Upper lobe of left lung (tissue), 6 donors: Measurements from ENCODE around the gene MAGOHB. TPM values are rescaled to one million over a fixed set of nuclear protein-coding genes. Genes with fewer than 3 reads are reported as not detected.

Experiments used
- ATAC-seq, 2 donors: fragments of 200-7000 bp; cut with Tn5 transposase; one replicate each; pipeline ENCODE4 v1.9.1; 2022; ENCODE audit warnings: mild to moderate bottlenecking in 2 of 2, moderate library complexity in 2 of 2; ENCODE audit not compliant: low FRiP score in 2 of 2
- DNase-seq, 2 donors: peaks; one replicate each; pipeline ENCODE4 v3.0.0-alpha.2; 2019 to 2020
- H3K27ac ChIP-seq, 4 donors: fragments of 200-600 bp; sonication (generic); one replicate each; pipeline ENCODE4 v1.5.1; 2016 to 2019
- H3K27me3 ChIP-seq, 4 donors: fragments of 200-600 bp; sonication (generic); one replicate each; pipeline ENCODE4 v1.5.1; 2017 to 2019
- H3K36me3 ChIP-seq, 4 donors: fragments of 200-600 bp; sonication (generic); one replicate each; pipeline ENCODE4 v1.5.1; 2016 to 2019
- H3K4me1 ChIP-seq, 4 donors: fragments of 200-600 bp; sonication (generic); one replicate each; pipeline ENCODE4 v1.5.1; 2018 to 2019
- H3K4me3 ChIP-seq, 4 donors: fragments of 200-600 bp; sonication (generic); one replicate each; pipeline ENCODE4 v1.5.1; 2017 to 2019; ENCODE audit warnings: mild to moderate bottlenecking in 2 of 4, moderate library complexity in 1 of 4
- H3K9me3 ChIP-seq, 4 donors: fragments of 200-600 bp; sonication (generic); one replicate each; pipeline ENCODE4 v1.5.1; 2018 to 2019
- EP300 ChIP-seq, 4 donors: sonication (generic); formaldehyde crosslinking; IDR thresholded peaks; one replicate each; pipeline ENCODE4 v1.5.1; 2017; ENCODE audit warnings: antibody characterized with exemption in 4 of 4, control low read depth in 2 of 4
- POLR2A ChIP-seq, 4 donors: fragments of 450-650 bp; IDR thresholded peaks; one replicate each; pipeline ENCODE4 v1.5.1; 2016 to 2017; ENCODE audit warnings: antibody characterized with exemption in 4 of 4, mild to moderate bottlenecking in 2 of 4
- POLR2AphosphoS5 ChIP-seq, 2 donors: sonication (generic); formaldehyde crosslinking; IDR thresholded peaks; one replicate each; pipeline ENCODE4 v1.5.1; 2017; ENCODE audit warnings: antibody characterized with exemption in 2 of 2
- WGBS, 2 donors: methylation state at CpG; one replicate each; pipeline ENCODE4 v1.1.5; 2017 to 2018; 5-methylcytosine and 5-hydroxymethylcytosine counted together
- total RNA-seq, 6 donors: library from RNA; depleted of rRNA in 4 of 6; stranded (reverse); fragments of >200 nt in 4 of 6; gene quantifications; one replicate each; pipeline versions ENCODE4 v1.1.0 to v1.2.1, GENCODE V29; 2016 to 2021
- TF ChIP-seq, protein P1 (sequence below), 6 experiments: fragments of 450-650 bp in 4 of 6; fragments of 200-600 bp in 2 of 6; sonication (generic) in 2 of 6; IDR thresholded peaks; one replicate each; pipeline ENCODE4 v1.5.1; 2016 to 2019; ENCODE audit warnings: antibody characterized with exemption in 6 of 6
- donor health status: DM: no; HTN: no; CAD: no; lungs with moderate emphysema.
- donor health status: DM: no; HTN: yes; CAD: no; lungs with severe emphysema.

Gene MAGOHB
- total RNA-seq, 6 donors from 2014 or later = 7.8 to 21.0 (median 13.7) TPM

DNA sequence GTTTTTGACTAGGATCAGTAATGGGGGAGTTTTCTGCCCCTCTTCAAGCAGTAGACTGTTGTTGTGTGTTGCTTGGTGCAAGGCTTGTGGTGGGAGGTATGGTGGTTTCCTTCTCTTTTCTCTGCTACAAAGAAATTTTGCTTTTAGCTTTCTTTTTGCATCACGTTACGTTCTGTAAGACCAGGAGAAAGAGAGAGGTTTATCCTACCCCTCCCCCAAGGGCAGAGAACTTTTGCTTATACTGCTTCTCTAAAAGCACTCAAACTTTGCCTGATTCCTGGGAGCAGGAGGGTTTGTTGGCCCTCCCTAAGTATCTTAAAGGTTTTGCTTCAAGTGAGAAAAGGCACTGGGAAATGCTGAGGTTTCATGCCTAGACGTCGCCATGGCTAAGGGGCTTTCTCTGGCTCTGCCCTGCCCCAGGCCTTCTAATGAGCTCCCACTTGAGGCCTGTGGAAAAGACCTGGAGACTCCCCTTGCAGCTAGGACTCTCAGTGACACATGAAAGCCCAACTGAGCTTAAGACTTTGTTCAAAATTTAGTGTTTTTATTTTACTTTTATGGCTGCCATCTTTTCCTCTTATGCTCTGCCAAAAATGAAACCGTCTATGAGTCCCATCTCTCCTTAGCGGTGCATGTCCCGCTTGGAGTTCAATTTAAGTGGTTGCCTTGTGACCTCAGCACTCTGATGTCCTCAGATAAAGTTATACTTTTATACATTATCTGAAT lies 58.5 kb downstream of the MAGOHB start:
- 84 to 85% methylated on average over 7 of the region's 7 CpGs for WGBS, 2 donors
- Histone ChIP-seq H3K4me1 (no peaks in the 10 kb centered on the region), H3K4me3 (no peak overlapping the region), H3K27me3 (no peaks in the 10 kb centered on the region), H3K27ac (peak overlapping the region in 1 of 4 donors; percentile 2), H3K9me3 (no peaks in the 10 kb centered on the region), H3K36me3 (no peaks in the 10 kb centered on the region)
- no peak for TF ChIP-seq POLR2AphosphoS5 (IDR thresholded peaks at IDR 0.05)
- TF ChIP-seq POLR2A (IDR thresholded peaks at IDR 0.05) = no peak
- TF ChIP-seq EP300 (IDR thresholded peaks at IDR 0.05) = no peak
- DNase-seq (no peak), ATAC-seq (no peak)

DNA sequence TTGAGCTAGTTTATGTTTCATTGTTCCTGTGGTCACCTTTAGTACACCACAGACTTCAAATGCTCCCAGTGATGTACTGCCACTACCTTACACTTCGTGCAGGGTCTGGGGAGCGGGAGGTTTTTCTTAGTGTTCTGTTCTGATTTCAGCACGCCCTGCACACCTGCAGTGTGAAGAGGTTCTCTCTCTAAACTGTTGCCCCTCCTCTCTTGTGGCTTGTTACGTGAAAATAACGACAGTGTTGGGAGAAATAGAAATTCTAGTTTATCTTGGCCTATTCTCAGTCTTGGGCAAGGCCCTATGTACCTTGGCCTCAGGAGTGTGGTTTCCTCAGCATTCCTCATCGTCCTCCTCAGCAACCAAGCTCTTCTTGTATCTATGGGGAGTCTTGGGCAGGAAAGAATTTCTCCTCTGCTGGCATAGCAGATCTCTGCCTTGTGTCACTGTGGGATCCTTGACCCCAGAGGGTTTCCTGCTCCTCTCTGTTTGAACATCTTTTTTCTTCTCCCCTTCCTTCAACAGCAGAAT lies 59.1 kb downstream of the MAGOHB start:
- no peaks in the 10 kb centered on the region for H3K27me3 ChIP-seq
- no peak for ATAC-seq
- H3K4me3 ChIP-seq = no peak overlapping the region
- WGBS, 2 donors = 78 to 81% methylated on average over 6 of the region's 6 CpGs
- TF ChIP-seq POLR2A (IDR thresholded peaks at IDR 0.05) = peak in 1 of 4 donors; percentile 26
- TF ChIP-seq POLR2AphosphoS5 (IDR thresholded peaks at IDR 0.05) = no peak
- TF ChIP-seq EP300 (IDR thresholded peaks at IDR 0.05) = no peak
- TF ChIP-seq, protein P1, sequence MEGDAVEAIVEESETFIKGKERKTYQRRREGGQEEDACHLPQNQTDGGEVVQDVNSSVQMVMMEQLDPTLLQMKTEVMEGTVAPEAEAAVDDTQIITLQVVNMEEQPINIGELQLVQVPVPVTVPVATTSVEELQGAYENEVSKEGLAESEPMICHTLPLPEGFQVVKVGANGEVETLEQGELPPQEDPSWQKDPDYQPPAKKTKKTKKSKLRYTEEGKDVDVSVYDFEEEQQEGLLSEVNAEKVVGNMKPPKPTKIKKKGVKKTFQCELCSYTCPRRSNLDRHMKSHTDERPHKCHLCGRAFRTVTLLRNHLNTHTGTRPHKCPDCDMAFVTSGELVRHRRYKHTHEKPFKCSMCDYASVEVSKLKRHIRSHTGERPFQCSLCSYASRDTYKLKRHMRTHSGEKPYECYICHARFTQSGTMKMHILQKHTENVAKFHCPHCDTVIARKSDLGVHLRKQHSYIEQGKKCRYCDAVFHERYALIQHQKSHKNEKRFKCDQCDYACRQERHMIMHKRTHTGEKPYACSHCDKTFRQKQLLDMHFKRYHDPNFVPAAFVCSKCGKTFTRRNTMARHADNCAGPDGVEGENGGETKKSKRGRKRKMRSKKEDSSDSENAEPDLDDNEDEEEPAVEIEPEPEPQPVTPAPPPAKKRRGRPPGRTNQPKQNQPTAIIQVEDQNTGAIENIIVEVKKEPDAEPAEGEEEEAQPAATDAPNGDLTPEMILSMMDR (IDR thresholded peaks at IDR 0.05) = no peak
- H3K27ac ChIP-seq = peak overlapping the region in 1 of 4 donors; percentile 2
- no peaks in the 10 kb centered on the region for H3K9me3 ChIP-seq
- peak in 1 of 2 donors; percentile 23 for DNase-seq
- no peaks in the 10 kb centered on the region for H3K4me1 ChIP-seq
- H3K36me3 ChIP-seq = no peaks in the 10 kb centered on the region

Other genes starting within 250 kb of the MAGOHB start
- 10 to 100 TPM in 2 of 6 donors, 1 to 10 TPM in 4; 4.3 to 15.1 (median 8.1) TPM for gene KLRK1, start 223.6 kb downstream of the MAGOHB start, total RNA-seq
- gene KLRC4, start 203.9 kb downstream of the MAGOHB start, total RNA-seq = 1 to 10 TPM in 4 of 6 donors, under 1 TPM in 1, not detected in 1; 0.51 to 4.2 (median 3.0) TPM
- 1 to 10 TPM in 1 of 6 donors, not detected in 5; 1.1 TPM for gene KLRC3, start 193.0 kb downstream of the MAGOHB start, total RNA-seq
- gene KLRC2, start 177.6 kb downstream of the MAGOHB start, total RNA-seq = 1 to 10 TPM in 5 of 6 donors, under 1 TPM in 1; 0.88 to 9.7 (median 2.3) TPM
- 1 to 10 TPM in 5 of 6 donors, under 1 TPM in 1; 0.72 to 3.8 (median 1.2) TPM for gene KLRC1, start 160.2 kb downstream of the MAGOHB start, total RNA-seq
- gene EIF2S3B, start 107.7 kb downstream of the MAGOHB start, total RNA-seq = under 1 TPM in 2 of 6 donors, not detected in 4; 0.30 to 0.60 TPM
- gene STYK1, start 60.4 kb upstream of the MAGOHB start, total RNA-seq = 10 to 100 TPM in 1 of 6 donors, 1 to 10 TPM in 4, under 1 TPM in 1; 0.30 to 21.9 (median 1.1) TPM
- gene YBX3, start 109.7 kb upstream of the MAGOHB start, total RNA-seq = 100 to 1,000 TPM; 216 to 360 (median 287) TPM
- under 1 TPM in 1 of 6 donors, not detected in 5; 0.98 TPM for gene TAS2R7, start 189.0 kb upstream of the MAGOHB start, total RNA-seq
- not detected for gene TAS2R8, start 193.7 kb upstream of the MAGOHB start, total RNA-seq
- not detected for gene TAS2R9, start 196.6 kb upstream of the MAGOHB start, total RNA-seq
- 1 to 10 TPM in 1 of 6 donors, under 1 TPM in 2, not detected in 3; 0.29 to 4.4 (median 0.46) TPM for gene TAS2R10, start 212.7 kb upstream of the MAGOHB start, total RNA-seq
- gene PRR4, start 235.9 kb upstream of the MAGOHB start, total RNA-seq = 10 to 100 TPM in 2 of 6 donors, 1 to 10 TPM in 3, under 1 TPM in 1; 0.71 to 34.6 (median 2.5) TPM